SU-DHL-6 (cell line): ENCODE data around the gene CARD19.

Experiments
- CTCF ChIP-seq: fragments of 200-600 bp; sonication (generic); IDR thresholded peaks from one replicate; pipeline ENCODE4 v1.5.1; 2017; ENCODE audit warnings: antibody characterized with exemption, mild to moderate bottlenecking, low read length, moderate library complexity; ENCODE audit not compliant: insufficient read depth, poor library complexity, severe bottlenecking
- EZH2phosphoT487 ChIP-seq: fragments of 200-600 bp; sonication (generic), shearing (Covaris generic); conservative IDR thresholded peaks from 2 replicates; pipeline ENCODE4 v1.6.1; 2018; ENCODE audit warnings: mild to moderate bottlenecking, antibody characterized with exemption, low read length, moderate library complexity, mixed read lengths

- no peak for TF ChIP-seq CTCF
- no peak for TF ChIP-seq EZH2phosphoT487
Measured at GRCh38 chr9:93129691-93130500, 33.9 kb downstream of the CARD19 start.
